ENCODE data around the gene PDSS2. TPM values are rescaled to one million over a fixed set of nuclear protein-coding genes. Genes with fewer than 3 reads are reported as not detected.

PDSS2 gene
- total RNA-seq, 1 donor from 2014 or later = 10.7 TPM

DNA sequence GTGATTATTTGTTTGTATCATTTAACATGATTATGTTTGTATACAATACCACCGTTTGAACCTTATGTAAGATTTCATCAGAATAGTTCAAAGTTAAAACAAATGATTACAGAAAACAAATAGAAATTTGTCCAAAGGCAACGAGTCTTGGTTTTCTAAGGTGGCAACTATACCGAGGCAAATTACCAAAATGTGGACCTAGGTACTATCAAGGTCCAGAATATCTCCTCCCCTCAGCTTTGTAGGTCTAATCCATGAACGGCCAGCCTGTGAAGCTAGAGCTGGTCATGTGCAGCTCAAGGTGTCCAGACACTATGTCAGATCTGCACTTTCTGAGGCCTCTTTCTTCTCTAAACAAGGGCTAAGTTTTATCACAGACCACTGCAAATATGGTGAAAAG, 192.4 kb downstream of the PDSS2 start:
- no peak for DNase-seq (ENCODE audit: low spot score in 2 of 2, unreplicated experiment in 2 of 2)
- no peak overlapping the region for H3K27ac Mint-ChIP-seq
- H3K4me1 Mint-ChIP-seq = peaks cover 8% of the 10 kb centered on the region
- H3K4me3 Mint-ChIP-seq = no peak overlapping the region
- H3K9me3 Mint-ChIP-seq = peaks cover 3% of the 10 kb centered on the region
- H3K27me3 Mint-ChIP-seq (ENCODE audit: low read depth) = no peaks in the 10 kb centered on the region
- TF ChIP-seq, protein P1, sequence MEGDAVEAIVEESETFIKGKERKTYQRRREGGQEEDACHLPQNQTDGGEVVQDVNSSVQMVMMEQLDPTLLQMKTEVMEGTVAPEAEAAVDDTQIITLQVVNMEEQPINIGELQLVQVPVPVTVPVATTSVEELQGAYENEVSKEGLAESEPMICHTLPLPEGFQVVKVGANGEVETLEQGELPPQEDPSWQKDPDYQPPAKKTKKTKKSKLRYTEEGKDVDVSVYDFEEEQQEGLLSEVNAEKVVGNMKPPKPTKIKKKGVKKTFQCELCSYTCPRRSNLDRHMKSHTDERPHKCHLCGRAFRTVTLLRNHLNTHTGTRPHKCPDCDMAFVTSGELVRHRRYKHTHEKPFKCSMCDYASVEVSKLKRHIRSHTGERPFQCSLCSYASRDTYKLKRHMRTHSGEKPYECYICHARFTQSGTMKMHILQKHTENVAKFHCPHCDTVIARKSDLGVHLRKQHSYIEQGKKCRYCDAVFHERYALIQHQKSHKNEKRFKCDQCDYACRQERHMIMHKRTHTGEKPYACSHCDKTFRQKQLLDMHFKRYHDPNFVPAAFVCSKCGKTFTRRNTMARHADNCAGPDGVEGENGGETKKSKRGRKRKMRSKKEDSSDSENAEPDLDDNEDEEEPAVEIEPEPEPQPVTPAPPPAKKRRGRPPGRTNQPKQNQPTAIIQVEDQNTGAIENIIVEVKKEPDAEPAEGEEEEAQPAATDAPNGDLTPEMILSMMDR (IDR thresholded peaks at IDR 0.05; ENCODE audit: unreplicated experiment) = no peak
- H3K36me3 Mint-ChIP-seq = no peaks in the 10 kb centered on the region

DNA sequence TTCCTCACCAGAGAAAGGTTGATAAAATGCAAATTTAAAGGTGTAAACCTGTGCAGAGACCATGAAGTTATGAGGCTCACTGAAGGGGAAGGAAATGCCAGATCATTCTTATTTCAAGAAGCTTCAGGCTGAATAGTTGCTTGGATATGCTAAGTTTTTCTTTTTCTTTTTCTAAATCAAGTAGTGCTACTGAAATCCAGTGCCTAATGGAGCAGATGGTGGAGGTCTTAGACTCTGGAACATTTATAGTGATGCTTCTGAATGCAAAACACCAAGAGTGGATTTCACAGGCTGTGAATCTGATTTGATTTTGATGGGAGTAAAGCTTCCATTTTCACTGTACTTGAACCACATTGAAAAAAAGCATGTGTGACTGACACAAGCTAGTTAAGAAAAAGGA, 192.8 kb downstream of the PDSS2 start:
- Mint-ChIP-seq H3K4me3 (no peak overlapping the region), H3K27me3 (ENCODE audit: low read depth) (no peaks in the 10 kb centered on the region), H3K36me3 (no peaks in the 10 kb centered on the region), H3K4me1 (peaks cover 8% of the 10 kb centered on the region), H3K9me3 (peaks cover 4% of the 10 kb centered on the region), H3K27ac (no peak overlapping the region)
- no peak for DNase-seq (ENCODE audit: low spot score in 2 of 2, unreplicated experiment in 2 of 2)
- TF ChIP-seq, protein P1 (IDR thresholded peaks at IDR 0.05; ENCODE audit: unreplicated experiment) = no peak

DNA sequence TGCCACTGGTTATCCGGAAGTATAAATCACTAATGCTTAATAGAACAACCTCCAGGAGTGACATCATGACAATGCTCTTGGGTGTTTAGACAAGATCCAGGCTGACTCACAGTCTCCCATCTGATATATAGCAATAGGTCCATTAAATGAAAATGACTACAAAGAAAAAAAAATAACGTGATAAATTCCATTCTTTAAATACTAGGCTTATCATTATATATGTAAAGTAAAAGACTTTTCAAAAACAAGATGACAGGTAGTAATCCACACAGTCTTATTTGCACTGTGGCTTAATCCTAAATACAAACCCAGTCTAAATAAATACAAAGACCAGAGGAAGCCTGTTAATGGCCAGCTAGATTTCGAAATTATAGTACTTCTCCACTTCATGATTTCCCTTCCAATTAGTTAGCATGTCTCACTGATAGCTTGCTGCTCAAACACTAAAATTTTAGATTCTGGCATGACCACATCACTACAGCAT, 195.0 kb downstream of the PDSS2 start:
- Mint-ChIP-seq H3K27me3 (ENCODE audit: low read depth) (no peaks in the 10 kb centered on the region), H3K27ac (no peak overlapping the region), H3K36me3 (peaks cover 3% of the 10 kb centered on the region), H3K9me3 (peaks cover 4% of the 10 kb centered on the region), H3K4me1 (peaks cover 8% of the 10 kb centered on the region), H3K4me3 (no peak overlapping the region)
- TF ChIP-seq, protein P1 (IDR thresholded peaks at IDR 0.05; ENCODE audit: unreplicated experiment) = no peak
- DNase-seq (ENCODE audit: low spot score in 2 of 2, unreplicated experiment in 2 of 2) = no peak

DNA sequence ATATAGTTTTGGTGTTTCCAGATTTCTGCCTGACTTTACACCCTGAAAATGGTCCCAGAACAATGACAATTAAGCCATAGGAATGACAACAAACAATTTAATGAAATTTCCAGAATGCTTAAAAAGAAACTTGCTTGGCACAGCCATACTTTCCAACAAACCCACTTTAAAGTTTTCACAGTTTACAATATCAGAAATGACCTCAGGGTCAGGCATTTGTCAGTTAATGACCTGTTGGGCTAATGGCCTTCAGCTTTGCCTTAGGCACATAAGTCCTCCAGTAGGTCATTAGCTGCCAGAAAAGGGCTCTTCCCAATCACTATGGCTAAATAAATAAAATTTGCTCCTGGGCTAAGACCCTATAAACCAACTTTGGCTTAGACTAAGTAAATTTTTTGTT, 199.4 kb downstream of the PDSS2 start:
- TF ChIP-seq, protein P1 (IDR thresholded peaks at IDR 0.05; ENCODE audit: unreplicated experiment) = no peak
- no peak overlapping the region for H3K4me3 Mint-ChIP-seq
- DNase-seq (ENCODE audit: low spot score in 2 of 2, unreplicated experiment in 2 of 2) = no peak
- peaks cover 3% of the 10 kb centered on the region for H3K36me3 Mint-ChIP-seq
- peaks cover 8% of the 10 kb centered on the region for H3K4me1 Mint-ChIP-seq
- no peak overlapping the region for H3K27ac Mint-ChIP-seq
- H3K9me3 Mint-ChIP-seq = peaks cover 4% of the 10 kb centered on the region
- H3K27me3 Mint-ChIP-seq (ENCODE audit: low read depth) = no peaks in the 10 kb centered on the region

DNA sequence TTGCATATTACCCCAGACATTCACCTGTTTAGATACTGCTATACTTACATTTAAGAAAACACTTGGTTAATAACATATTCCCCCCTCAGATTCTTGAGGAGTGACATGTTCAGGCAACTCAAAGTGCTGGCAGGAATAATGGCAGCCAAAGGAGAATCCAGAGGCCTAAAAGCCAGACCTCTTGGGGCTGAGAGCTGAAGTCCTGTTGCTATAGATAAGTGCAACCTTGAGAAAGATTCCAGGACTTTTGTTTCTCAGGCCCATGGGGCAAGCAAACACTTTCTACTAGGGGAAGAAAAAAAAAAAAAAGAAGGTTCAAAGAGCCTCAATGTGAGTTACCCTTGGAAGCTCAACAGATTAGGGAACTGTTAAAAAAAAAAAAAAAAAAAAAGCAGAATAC, 211.2 kb downstream of the PDSS2 start:
- TF ChIP-seq, protein P1 (IDR thresholded peaks at IDR 0.05; ENCODE audit: unreplicated experiment) = no peak
- Mint-ChIP-seq H3K4me3 (no peak overlapping the region), H3K27ac (no peak overlapping the region), H3K27me3 (ENCODE audit: low read depth) (no peaks in the 10 kb centered on the region), H3K9me3 (no peaks in the 10 kb centered on the region), H3K36me3 (no peaks in the 10 kb centered on the region), H3K4me1 (peaks cover 15% of the 10 kb centered on the region)
- DNase-seq (ENCODE audit: low spot score in 2 of 2, unreplicated experiment in 2 of 2) = no peak
